SK-N-SH (cell line): ENCODE data around the gene ZNF221.

Experiments
- NRF1 ChIP-seq: IDR thresholded peaks from 2 replicates; pipeline ENCODE4 v1.6.1; 2012; ENCODE audit warnings: low read depth, mild to moderate bottlenecking, low read length
- TF ChIP-seq, protein P1 (sequence below): fragments of 200-600 bp; sonication (generic); IDR thresholded peaks from 2 replicates; pipeline ENCODE4 v1.6.1; 2017; ENCODE audit warnings: antibody characterized with exemption, mild to moderate bottlenecking, moderate library complexity

DNA sequence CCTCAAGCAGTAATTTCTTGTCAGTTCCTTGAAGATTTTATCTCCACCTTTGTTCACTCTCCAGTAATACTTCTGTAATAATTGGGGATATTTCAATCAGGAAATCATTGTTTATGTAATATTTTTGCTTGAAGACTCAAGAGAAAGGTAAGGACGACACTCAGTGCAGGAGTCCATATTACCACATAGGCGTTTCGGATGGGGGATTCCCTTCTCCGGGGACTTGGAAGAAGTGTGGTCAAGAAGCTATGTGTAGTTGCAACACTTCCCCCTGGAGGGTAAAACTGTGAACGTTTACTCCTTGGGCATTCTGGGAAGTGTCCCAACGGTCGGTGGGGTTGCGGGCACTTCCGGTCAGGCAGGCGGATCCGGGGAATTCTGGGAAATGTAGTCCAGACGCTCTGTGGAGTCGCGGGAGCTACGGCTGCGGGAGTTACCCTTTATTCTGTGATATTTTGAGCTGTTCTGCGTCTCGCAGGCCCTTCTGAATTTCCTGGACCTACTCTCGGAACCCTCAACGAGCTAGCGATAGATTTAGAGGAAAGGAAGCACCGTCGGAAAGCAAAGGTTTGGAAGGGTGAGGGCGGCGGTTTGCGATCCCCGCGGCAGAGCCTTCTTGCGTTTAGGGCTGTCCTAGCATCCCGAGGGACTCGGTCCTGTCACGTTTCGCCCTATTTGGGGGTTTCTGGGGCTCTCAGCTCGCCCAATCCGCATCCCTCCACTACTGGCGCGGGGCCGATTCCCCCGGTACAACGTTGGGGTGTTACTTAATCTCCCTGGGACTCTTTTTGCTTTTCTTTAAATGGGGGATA lies at the start of gene ZNF221:
- TF ChIP-seq, protein P1, sequence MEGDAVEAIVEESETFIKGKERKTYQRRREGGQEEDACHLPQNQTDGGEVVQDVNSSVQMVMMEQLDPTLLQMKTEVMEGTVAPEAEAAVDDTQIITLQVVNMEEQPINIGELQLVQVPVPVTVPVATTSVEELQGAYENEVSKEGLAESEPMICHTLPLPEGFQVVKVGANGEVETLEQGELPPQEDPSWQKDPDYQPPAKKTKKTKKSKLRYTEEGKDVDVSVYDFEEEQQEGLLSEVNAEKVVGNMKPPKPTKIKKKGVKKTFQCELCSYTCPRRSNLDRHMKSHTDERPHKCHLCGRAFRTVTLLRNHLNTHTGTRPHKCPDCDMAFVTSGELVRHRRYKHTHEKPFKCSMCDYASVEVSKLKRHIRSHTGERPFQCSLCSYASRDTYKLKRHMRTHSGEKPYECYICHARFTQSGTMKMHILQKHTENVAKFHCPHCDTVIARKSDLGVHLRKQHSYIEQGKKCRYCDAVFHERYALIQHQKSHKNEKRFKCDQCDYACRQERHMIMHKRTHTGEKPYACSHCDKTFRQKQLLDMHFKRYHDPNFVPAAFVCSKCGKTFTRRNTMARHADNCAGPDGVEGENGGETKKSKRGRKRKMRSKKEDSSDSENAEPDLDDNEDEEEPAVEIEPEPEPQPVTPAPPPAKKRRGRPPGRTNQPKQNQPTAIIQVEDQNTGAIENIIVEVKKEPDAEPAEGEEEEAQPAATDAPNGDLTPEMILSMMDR, result peak; percentile 43
- TF ChIP-seq NRF1, result no peak
